K562 (cell line): ENCODE data around the gene TARS2. TPM values are rescaled to one million over a fixed set of nuclear protein-coding genes. Genes with fewer than 3 reads are reported as not detected.

Experiments used
- BCL6 ChIP-seq: fragments of 250-450 bp; sonication (Bioruptor Pico); IDR thresholded peaks from 2 replicates; pipeline ENCODE4 v1.4.0; 2020
- GABPB2 ChIP-seq: fragments of 250-450 bp; sonication (Bioruptor Pico); conservative IDR thresholded peaks from 2 replicates; pipeline ENCODE4 v1.5.1; 2021; ENCODE audit warnings: mild to moderate bottlenecking
- NFXL1 ChIP-seq: fragments of 450-650 bp; formaldehyde crosslinking; IDR thresholded peaks from 2 replicates; pipeline ENCODE4 v1.4.0; 2021; ENCODE audit warnings: mild to moderate bottlenecking
- NFYB ChIP-seq: IDR thresholded peaks from 2 replicates; pipeline ENCODE4 v1.6.1; 2011; ENCODE audit warnings: mild to moderate bottlenecking, moderate library complexity; ENCODE audit not compliant: insufficient read length; ENCODE audit errors: extremely low read depth
- POLR3A ChIP-seq: IDR thresholded peaks from 2 replicates; pipeline ENCODE4 v1.6.1; 2011; ENCODE audit warnings: borderline replicate concordance, mild to moderate bottlenecking, moderate library complexity; ENCODE audit not compliant: insufficient read length, insufficient read depth; ENCODE audit errors: extremely low read depth
- SIN3B ChIP-seq: fragments of 450-650 bp; IDR thresholded peaks from 2 replicates; pipeline ENCODE4 v1.6.1; 2017; ENCODE audit warnings: low read depth, mild to moderate bottlenecking, moderate library complexity
- SREBF1 ChIP-seq: fragments of 150-350 bp; IDR thresholded peaks from 2 replicates; pipeline ENCODE4 v1.6.1; 2014; ENCODE audit warnings: antibody characterized with exemption, low read depth, low read length, borderline replicate concordance
- SRF ChIP-seq, 2 experiments: fragments of 250-450, 450-650 bp in 1 of 2; sonication (Bioruptor Pico) in 1 of 2; sonication (generic) in 1 of 2; formaldehyde crosslinking; IDR thresholded peaks; 2 replicates each; pipeline versions ENCODE4 v1.5.0 to v1.5.1; 2020 to 2022; ENCODE audit warnings: mild to moderate bottlenecking in 1 of 2, missing genetic modification reagents in 1 of 2
- TARDBP ChIP-seq: fragments of 450-650 bp; IDR thresholded peaks from 2 replicates; pipeline ENCODE4 v1.6.1; 2016
- ZEB2 ChIP-seq: fragments of 450-650 bp; IDR thresholded peaks from 2 replicates; pipeline ENCODE4 v1.6.1; 2016
- ZNF197 ChIP-seq: fragments of 200-800 bp; sonication (Bioruptor generic); IDR thresholded peaks from 2 replicates; pipeline ENCODE4 v1.6.1; 2016; ENCODE audit warnings: low read depth, missing genetic modification characterization, missing compliant biosample characterization
- ZNF695 ChIP-seq: fragments of 450-650 bp; formaldehyde crosslinking; IDR thresholded peaks from 2 replicates; pipeline ENCODE4 v1.4.0; 2020; ENCODE audit warnings: mild to moderate bottlenecking, moderate library complexity
- polyA plus RNA-seq, 8 experiments: library from polyadenylated mRNA; depleted of rRNA in 4 of 8; stranded (reverse) in 5 of 8; unstranded in 3 of 8; fragments of >200 nt; fragmentation: Nextera tagmentation in 2 of 8; fragmentation: Illumina TruSeq in 1 of 8; extraction: Ambion mirVana in 2 of 8; extraction: Trizol in 1 of 8; gene quantifications; 2 replicates each; pipeline versions ENCODE4 v1.2.1 to v1.2.3, GENCODE V29; 2011 to 2014; ENCODE audit warnings: inconsistent platforms in 1 of 8, missing spikeins in 1 of 8
- total RNA-seq, 7 experiments: library from RNA; depleted of rRNA in 6 of 7; stranded (reverse); fragments of >200 nt in 6 of 7; fragmentation: Illumina TruSeq in 2 of 7; extraction: Trizol in 2 of 7; gene quantifications; 2 replicates each; pipeline versions ENCODE4 v1.2.1 to v1.2.3, GENCODE V29; 2011 to 2021; ENCODE audit warnings: low replicate concordance in 1 of 7
- TF ChIP-seq, protein P1 (sequence below): fragments of 250-450 bp; sonication (Bioruptor Pico); IDR thresholded peaks from 2 replicates; pipeline ENCODE4 v1.8.0; 2022; ENCODE audit warnings: inconsistent platforms, mild to moderate bottlenecking, moderate library complexity, borderline replicate concordance
- TF ChIP-seq, protein P2 (sequence below): fragments of 250-450 bp; sonication (Bioruptor Pico); IDR thresholded peaks from 2 replicates; pipeline ENCODE4 v1.4.0; 2020; ENCODE audit warnings: borderline replicate concordance
- TF ChIP-seq, protein P3 (sequence below): sonication (generic); formaldehyde crosslinking; IDR thresholded peaks from 2 replicates; pipeline ENCODE4 v1.8.1; 2022; ENCODE audit warnings: missing genetic modification reagents
- TF ChIP-seq, protein P4 (sequence below): fragments of 450-650 bp; IDR thresholded peaks from 2 replicates; pipeline ENCODE4 v1.6.1; 2016
- TF ChIP-seq, protein P5 (sequence below): fragments of 250-450 bp; sonication (Bioruptor Pico); IDR thresholded peaks from 2 replicates; pipeline ENCODE4 v1.5.0; 2021
- TF ChIP-seq, protein P6 (sequence below): fragments of 450-650 bp; formaldehyde crosslinking; IDR thresholded peaks from 2 replicates; pipeline ENCODE4 v1.4.0; 2020; ENCODE audit warnings: mild to moderate bottlenecking, mixed read lengths
- TF ChIP-seq, protein P7 (sequence below): fragments of 450-650 bp; formaldehyde crosslinking; conservative IDR thresholded peaks from 2 replicates; pipeline ENCODE4 v1.4.0; 2022; ENCODE audit warnings: mild to moderate bottlenecking, missing genetic modification characterization

Gene TARS2
- total and polyA plus RNA-seq, 9 of the 15 experiments (the other 6 are each of a cell fraction or from before 2014, with no cell fraction given): 17.0 to 64.2 (median 39.4) TPM

DNA sequence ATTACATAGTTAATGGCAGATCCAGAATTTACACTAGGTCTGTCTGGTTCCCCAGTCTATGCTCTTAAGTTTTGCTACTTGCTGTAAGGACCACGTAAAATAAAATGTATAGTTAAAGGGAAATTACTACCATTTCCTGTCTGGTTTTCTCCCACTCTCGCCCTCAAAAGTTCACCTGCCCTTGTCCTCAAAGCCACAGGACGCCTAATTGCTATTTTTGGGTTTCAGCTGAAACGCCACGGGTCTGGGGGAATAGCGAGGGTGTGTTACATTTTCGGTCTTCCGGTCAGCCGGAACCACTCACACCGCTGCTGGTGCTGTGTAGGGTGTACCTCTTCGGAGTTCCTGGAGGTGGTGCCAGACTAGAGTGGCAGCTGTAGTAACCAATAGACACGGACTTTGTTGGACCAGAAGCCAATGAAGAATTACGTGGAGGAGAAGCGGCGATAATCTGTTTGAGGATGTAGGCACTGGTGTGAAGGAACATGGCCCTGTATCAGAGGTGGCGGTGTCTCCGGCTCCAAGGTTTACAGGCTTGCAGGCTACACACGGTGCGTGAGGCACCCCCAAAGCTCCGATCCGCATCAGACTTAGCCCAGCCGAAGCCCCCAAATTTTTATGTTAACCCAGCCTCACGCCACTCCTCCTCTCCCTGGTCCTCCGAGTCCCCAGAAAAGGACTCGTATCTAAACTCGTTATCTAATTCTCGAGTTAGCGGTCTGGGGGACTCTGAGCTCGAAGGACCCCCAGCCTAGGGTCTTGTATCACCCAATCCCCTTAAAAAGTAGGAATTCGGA is at the start of gene TARS2 (continued):
- TF ChIP-seq, protein P1, sequence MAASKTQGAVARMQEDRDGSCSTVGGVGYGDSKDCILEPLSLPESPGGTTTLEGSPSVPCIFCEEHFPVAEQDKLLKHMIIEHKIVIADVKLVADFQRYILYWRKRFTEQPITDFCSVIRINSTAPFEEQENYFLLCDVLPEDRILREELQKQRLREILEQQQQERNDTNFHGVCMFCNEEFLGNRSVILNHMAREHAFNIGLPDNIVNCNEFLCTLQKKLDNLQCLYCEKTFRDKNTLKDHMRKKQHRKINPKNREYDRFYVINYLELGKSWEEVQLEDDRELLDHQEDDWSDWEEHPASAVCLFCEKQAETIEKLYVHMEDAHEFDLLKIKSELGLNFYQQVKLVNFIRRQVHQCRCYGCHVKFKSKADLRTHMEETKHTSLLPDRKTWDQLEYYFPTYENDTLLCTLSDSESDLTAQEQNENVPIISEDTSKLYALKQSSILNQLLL: no peak
- TF ChIP-seq POLR3A (no peak), SREBF1 (0 out of 2 replicates have a peak, but pooled peaks have one; percentile 68), NFYB (peak; percentile 91), SRF (CRISPR knock-in tag; IDR thresholded peaks at IDR 0.05) (peak in 1 of 2 experiments; percentile 41; a peak in 2 of 4 replicates), SIN3B (peak; percentile 94), ZNF695 (CRISPR knock-in tag) (no peak), TARDBP (peak; percentile 91), BCL6 (no peak), GABPB2 (CRISPR knock-in tag) (no peak), ZEB2 (peak; percentile 99), NFXL1 (CRISPR knock-in tag) (no peak), ZNF197 (CRISPR knock-in tag) (no peak)
- TF ChIP-seq, protein P2, sequence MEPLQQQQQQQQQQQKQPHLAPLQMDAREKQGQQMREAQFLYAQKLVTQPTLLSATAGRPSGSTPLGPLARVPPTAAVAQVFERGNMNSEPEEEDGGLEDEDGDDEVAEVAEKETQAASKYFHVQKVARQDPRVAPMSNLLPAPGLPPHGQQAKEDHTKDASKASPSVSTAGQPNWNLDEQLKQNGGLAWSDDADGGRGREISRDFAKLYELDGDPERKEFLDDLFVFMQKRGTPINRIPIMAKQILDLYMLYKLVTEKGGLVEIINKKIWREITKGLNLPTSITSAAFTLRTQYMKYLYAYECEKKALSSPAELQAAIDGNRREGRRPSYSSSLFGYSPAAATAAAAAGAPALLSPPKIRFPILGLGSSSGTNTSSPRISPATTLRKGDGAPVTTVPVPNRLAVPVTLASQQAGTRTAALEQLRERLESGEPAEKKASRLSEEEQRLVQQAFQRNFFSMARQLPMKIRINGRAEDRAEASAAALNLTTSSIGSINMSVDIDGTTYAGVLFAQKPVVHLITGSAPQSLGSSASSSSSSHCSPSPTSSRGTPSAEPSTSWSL: no peak
- TF ChIP-seq, protein P3, sequence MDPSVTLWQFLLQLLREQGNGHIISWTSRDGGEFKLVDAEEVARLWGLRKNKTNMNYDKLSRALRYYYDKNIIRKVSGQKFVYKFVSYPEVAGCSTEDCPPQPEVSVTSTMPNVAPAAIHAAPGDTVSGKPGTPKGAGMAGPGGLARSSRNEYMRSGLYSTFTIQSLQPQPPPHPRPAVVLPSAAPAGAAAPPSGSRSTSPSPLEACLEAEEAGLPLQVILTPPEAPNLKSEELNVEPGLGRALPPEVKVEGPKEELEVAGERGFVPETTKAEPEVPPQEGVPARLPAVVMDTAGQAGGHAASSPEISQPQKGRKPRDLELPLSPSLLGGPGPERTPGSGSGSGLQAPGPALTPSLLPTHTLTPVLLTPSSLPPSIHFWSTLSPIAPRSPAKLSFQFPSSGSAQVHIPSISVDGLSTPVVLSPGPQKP (CRISPR knock-in tag): no peak
- TF ChIP-seq, protein P4, sequence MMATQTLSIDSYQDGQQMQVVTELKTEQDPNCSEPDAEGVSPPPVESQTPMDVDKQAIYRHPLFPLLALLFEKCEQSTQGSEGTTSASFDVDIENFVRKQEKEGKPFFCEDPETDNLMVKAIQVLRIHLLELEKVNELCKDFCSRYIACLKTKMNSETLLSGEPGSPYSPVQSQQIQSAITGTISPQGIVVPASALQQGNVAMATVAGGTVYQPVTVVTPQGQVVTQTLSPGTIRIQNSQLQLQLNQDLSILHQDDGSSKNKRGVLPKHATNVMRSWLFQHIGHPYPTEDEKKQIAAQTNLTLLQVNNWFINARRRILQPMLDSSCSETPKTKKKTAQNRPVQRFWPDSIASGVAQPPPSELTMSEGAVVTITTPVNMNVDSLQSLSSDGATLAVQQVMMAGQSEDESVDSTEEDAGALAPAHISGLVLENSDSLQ: peak; percentile 100
- TF ChIP-seq, protein P5, sequence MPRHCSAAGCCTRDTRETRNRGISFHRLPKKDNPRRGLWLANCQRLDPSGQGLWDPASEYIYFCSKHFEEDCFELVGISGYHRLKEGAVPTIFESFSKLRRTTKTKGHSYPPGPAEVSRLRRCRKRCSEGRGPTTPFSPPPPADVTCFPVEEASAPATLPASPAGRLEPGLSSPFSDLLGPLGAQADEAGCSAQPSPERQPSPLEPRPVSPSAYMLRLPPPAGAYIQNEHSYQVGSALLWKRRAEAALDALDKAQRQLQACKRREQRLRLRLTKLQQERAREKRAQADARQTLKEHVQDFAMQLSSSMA (CRISPR knock-in tag): no peak
- TF ChIP-seq, protein P6, sequence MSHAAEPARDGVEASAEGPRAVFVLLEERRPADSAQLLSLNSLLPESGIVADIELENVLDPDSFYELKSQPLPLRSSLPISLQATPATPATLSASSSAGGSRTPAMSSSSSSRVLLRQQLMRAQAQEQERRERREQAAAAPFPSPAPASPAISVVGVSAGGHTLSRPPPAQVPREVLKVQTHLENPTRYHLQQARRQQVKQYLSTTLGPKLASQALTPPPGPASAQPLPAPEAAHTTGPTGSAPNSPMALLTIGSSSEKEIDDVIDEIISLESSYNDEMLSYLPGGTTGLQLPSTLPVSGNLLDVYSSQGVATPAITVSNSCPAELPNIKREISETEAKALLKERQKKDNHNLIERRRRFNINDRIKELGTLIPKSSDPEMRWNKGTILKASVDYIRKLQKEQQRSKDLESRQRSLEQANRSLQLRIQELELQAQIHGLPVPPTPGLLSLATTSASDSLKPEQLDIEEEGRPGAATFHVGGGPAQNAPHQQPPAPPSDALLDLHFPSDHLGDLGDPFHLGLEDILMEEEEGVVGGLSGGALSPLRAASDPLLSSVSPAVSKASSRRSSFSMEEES (CRISPR knock-in tag): no peak
- TF ChIP-seq, protein P7, sequence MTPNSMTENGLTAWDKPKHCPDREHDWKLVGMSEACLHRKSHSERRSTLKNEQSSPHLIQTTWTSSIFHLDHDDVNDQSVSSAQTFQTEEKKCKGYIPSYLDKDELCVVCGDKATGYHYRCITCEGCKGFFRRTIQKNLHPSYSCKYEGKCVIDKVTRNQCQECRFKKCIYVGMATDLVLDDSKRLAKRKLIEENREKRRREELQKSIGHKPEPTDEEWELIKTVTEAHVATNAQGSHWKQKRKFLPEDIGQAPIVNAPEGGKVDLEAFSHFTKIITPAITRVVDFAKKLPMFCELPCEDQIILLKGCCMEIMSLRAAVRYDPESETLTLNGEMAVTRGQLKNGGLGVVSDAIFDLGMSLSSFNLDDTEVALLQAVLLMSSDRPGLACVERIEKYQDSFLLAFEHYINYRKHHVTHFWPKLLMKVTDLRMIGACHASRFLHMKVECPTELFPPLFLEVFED: no peak
